NT2/D1 (cell line): Measurements from ENCODE around the gene CPEB4.

Source experiments
- YY1 ChIP-seq: IDR thresholded peaks from 2 replicates; pipeline ENCODE4 v1.6.1; 2011; ENCODE audit not compliant: insufficient read length, insufficient read depth
- ZNF274 ChIP-seq: IDR thresholded peaks from 2 replicates; pipeline ENCODE4 v1.6.1; 2011; ENCODE audit warnings: mild to moderate bottlenecking, low read depth, low read length

- no peak for TF ChIP-seq YY1
- TF ChIP-seq ZNF274: no peak
Measured at GRCh38 chr5:173853370-173854131, 34.6 kb upstream of the CPEB4 start.
